ENCODE results near the gene LPIN1. TPM values are rescaled to one million over a fixed set of nuclear protein-coding genes. Genes with fewer than 3 reads are reported as not detected.
A peak's percentile ranks its signal among the peaks of the same experiment; 100 is the strongest.

Gene LPIN1
- total and polyA plus RNA-seq, 2 of the 13 experiments (the other 11 are each of a cell fraction or from before 2014, with no cell fraction given): 9.7 to 19.4 TPM

DNA sequence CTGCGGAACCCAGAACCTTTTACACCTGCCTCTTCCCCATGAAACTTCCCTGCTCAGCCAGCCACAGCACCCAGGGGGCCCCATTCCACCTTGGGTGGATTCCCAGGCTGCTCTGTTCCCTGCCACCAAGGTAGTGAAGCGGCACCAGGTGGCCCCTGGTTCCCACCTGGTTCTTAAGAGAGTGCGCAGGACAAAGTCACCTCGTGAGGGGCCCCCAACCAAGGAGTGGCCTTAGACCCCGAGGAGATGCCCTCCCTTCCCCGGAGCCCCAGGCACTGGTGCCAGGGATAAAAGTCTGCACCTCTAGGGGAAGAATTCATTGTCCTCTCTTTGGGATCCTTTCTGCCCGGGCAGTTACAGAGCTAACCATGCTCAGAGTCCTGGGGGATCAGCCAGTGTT, 3.1 kb upstream of the LPIN1 start:
- peaks cover 74% of the 10 kb centered on the region for H3K4me1 ChIP-seq (ENCODE audit: insufficient read depth, low read length)
- POLR2A ChIA-PET: interaction anchor here (1.1 to 2.5 kb wide), 4 partner anchors 8 to 45 kb away, joined by 3 to 13 read pairs (median 6); no protein-coding TSS in a partner anchor
- no peak for TF ChIP-seq ZNF550 (CRISPR knock-in tag; IDR thresholded peaks at IDR 0.05; ENCODE audit: borderline replicate concordance)
- TF ChIP-seq ZMYM4 (CRISPR knock-in tag; IDR thresholded peaks at IDR 0.05): no peak
- TF ChIP-seq, protein P1, sequence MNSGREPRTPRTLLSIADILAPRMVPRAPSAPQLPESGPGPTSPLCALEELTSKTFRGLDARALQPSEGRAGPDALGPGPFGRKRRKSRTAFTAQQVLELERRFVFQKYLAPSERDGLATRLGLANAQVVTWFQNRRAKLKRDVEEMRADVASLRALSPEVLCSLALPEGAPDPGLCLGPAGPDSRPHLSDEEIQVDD (CRISPR knock-in tag; IDR thresholded peaks at IDR 0.05; ENCODE audit: borderline replicate concordance): no peak
- no peak for TF ChIP-seq PCBP1 (IDR thresholded peaks at IDR 0.05; ENCODE audit: borderline replicate concordance, low read depth, low read length)
- TF ChIP-seq HOXA3 (CRISPR knock-in tag; IDR thresholded peaks at IDR 0.05): 0 out of 2 replicates have a peak, but pooled peaks have one; percentile 9
- no peak for TF ChIP-seq ZNF598 (CRISPR knock-in tag; IDR thresholded peaks at IDR 0.05; ENCODE audit: borderline replicate concordance)
- no peak for TF ChIP-seq ZSCAN25 (CRISPR knock-in tag; IDR thresholded peaks at IDR 0.05)
- no peak for TF ChIP-seq KLF15 (CRISPR knock-in tag; IDR thresholded peaks at IDR 0.05; ENCODE audit: borderline replicate concordance)
- 0 out of 2 replicates have a peak, but pooled peaks have one; percentile 3 for TF ChIP-seq ZNF777 (CRISPR knock-in tag; IDR thresholded peaks at IDR 0.05)
- TF ChIP-seq, protein P2, sequence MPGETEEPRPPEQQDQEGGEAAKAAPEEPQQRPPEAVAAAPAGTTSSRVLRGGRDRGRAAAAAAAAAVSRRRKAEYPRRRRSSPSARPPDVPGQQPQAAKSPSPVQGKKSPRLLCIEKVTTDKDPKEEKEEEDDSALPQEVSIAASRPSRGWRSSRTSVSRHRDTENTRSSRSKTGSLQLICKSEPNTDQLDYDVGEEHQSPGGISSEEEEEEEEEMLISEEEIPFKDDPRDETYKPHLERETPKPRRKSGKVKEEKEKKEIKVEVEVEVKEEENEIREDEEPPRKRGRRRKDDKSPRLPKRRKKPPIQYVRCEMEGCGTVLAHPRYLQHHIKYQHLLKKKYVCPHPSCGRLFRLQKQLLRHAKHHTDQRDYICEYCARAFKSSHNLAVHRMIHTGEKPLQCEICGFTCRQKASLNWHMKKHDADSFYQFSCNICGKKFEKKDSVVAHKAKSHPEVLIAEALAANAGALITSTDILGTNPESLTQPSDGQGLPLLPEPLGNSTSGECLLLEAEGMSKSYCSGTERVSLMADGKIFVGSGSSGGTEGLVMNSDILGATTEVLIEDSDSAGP (CRISPR knock-in tag; IDR thresholded peaks at IDR 0.05; ENCODE audit: borderline replicate concordance): 0 out of 2 replicates have a peak, but pooled peaks have one; percentile 3
- 0 out of 2 replicates have a peak, but pooled peaks have one; percentile 2 for TF ChIP-seq ZSCAN29 (CRISPR knock-in tag; conservative IDR thresholded peaks at IDR 0.05)
- TF ChIP-seq CENPX (CRISPR knock-in tag; IDR thresholded peaks at IDR 0.05): no peak
- no peak for TF ChIP-seq SRSF1 (optimal IDR thresholded peaks at IDR 0.05; ENCODE audit: low read depth, low read length)
- no peak for TF ChIP-seq ZMAT3 (CRISPR knock-in tag; conservative IDR thresholded peaks at IDR 0.05)
- TF ChIP-seq ARID2 (CRISPR knock-in tag; IDR thresholded peaks at IDR 0.05; ENCODE audit: borderline replicate concordance): no peak
- TF ChIP-seq BRD4 (CRISPR knock-in tag; IDR thresholded peaks at IDR 0.05): 0 out of 2 replicates have a peak, but pooled peaks have one; percentile 6
- TF ChIP-seq ZNF292 (CRISPR knock-in tag; IDR thresholded peaks at IDR 0.05; ENCODE audit: borderline replicate concordance, low read depth): no peak
- TF ChIP-seq ZNF552 (CRISPR knock-in tag; IDR thresholded peaks at IDR 0.05; ENCODE audit: borderline replicate concordance): no peak
- TF ChIP-seq, protein P3, sequence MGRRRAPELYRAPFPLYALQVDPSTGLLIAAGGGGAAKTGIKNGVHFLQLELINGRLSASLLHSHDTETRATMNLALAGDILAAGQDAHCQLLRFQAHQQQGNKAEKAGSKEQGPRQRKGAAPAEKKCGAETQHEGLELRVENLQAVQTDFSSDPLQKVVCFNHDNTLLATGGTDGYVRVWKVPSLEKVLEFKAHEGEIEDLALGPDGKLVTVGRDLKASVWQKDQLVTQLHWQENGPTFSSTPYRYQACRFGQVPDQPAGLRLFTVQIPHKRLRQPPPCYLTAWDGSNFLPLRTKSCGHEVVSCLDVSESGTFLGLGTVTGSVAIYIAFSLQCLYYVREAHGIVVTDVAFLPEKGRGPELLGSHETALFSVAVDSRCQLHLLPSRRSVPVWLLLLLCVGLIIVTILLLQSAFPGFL (CRISPR knock-in tag; IDR thresholded peaks at IDR 0.05): no peak
- no peak for TF ChIP-seq POLR2AphosphoS5 (IDR thresholded peaks at IDR 0.05; ENCODE audit: low read depth, low read length)
- TF ChIP-seq ZNF441 (CRISPR knock-in tag; IDR thresholded peaks at IDR 0.05; ENCODE audit: borderline replicate concordance): no peak
- TF ChIP-seq JUNB (CRISPR knock-in tag; IDR thresholded peaks at IDR 0.05; ENCODE audit: borderline replicate concordance): no peak

More for the DNA sequence above, 3.1 kb upstream of the LPIN1 start:
- H3K9ac ChIP-seq (ENCODE audit: insufficient read depth, low read depth, low read length): peak overlapping the region; percentile 36; the same call in 1 of the 2 replicates
- peaks cover 0 to 5% of the 10 kb centered on the region in 2 experiments; a peak in 2 of 5 replicates for H3K27me3 ChIP-seq (ENCODE audit: control insufficient read depth in 1 of 2, insufficient read depth in 2 of 2, low read length in 2 of 2)
- H3K36me3 ChIP-seq (replicated peaks in 1 of 2; ENCODE audit: control insufficient read depth in 1 of 2, insufficient read depth in 2 of 2, low read length in 2 of 2): no peaks in the 10 kb centered on the region
- H3K4me2 ChIP-seq (ENCODE audit: low read depth, low read length): peak overlapping the region; percentile 82
- WGBS (ENCODE audit: low lambda C conversion rate): 0% methylated on average over 4 of the region's 7 CpGs
- ATAC-seq (peak; percentile 3), DNase-seq (ENCODE audit: low spot score) (no peak), FAIRE-seq (no peak)
- H3K27ac ChIP-seq (ENCODE audit: extremely low read length, insufficient read depth, low read length): no peak overlapping the region
- intact Hi-C loops (cut with micrococcal nuclease; ENCODE audit: unreplicated experiment) (loop anchor here (10.0 kb wide), 1 partner anchor 1261 kb away; no protein-coding TSS in a partner anchor), in situ Hi-C loops (cut with HindIII; ENCODE audit: extremely low pct_ligation_motif_present, low pct_unique_long_range_greater_than_20kb) (loop anchor here (5.0 kb wide), 1 partner anchor 34 kb away; no protein-coding TSS in a partner anchor)
- peak overlapping the region; percentile 3 to 71 (median 59); a peak in 4 of 6 replicates for H3K4me3 ChIP-seq (replicated peaks in 1 of 3; ENCODE audit: insufficient read depth in 1 of 3, low read depth in 2 of 3, low read length in 3 of 3)
- H3K9me3 ChIP-seq (ENCODE audit: low read length): no peaks in the 10 kb centered on the region
- no peak overlapping the region for H2AFZ ChIP-seq (ENCODE audit: low read length)
- H3K79me2 ChIP-seq (ENCODE audit: insufficient read depth, low read length): peaks cover 15% of the 10 kb centered on the region
- CTCF ChIA-PET (ENCODE audit: low intra/inter-chr PET ratio, low total read pairs): interaction anchor here (1.1 to 2.0 kb wide), 2 partner anchors 36 to 54 kb away, joined by 3 to 11 read pairs; no protein-coding TSS in a partner anchor
- no TSS peak for BruUV-seq (replicated peaks)
- H4K20me1 ChIP-seq (ENCODE audit: insufficient read depth, low read length): no peaks in the 10 kb centered on the region
